ENCODE results near the gene VHLL. TPM values are rescaled to one million over a fixed set of nuclear protein-coding genes. Genes with fewer than 3 reads are reported as not detected.

The VHLL gene
- total and polyA plus RNA-seq, 5 donors from 2014 or later, result not detected

GRCh38 chr1:156289857-156290256 lies 9.2 kb downstream of the VHLL start:
- no peak for ATAC-seq (ENCODE audit: low read depth in 2 of 2)
- peaks cover 7% of the 10 kb centered on the region for H3K4me1 ChIP-seq (ENCODE audit: control insufficient read depth, insufficient read depth, low read length, poor library complexity, severe bottlenecking)
- no peak for DNase-seq
- Mint-ChIP-seq H3K27ac (no peak overlapping the region), H3K9me3 (no peaks in the 10 kb centered on the region), H3K27me3 (no peaks in the 10 kb centered on the region), H3K4me1 (peaks cover 3 to 22% (median 8%) of the 10 kb centered on the region in 4 donors), H3K4me3 (peak overlapping the region in 2 of 4 donors; percentile 54 to 81), H3K36me3 (peaks cover 14% of the 10 kb centered on the region)
- no peaks in the 10 kb centered on the region for H3K9me3 ChIP-seq (ENCODE audit: control insufficient read depth in 2 of 2, low read length in 2 of 2)
- H3K27me3 ChIP-seq (ENCODE audit: control insufficient read depth, insufficient read depth, low read length), result no peaks in the 10 kb centered on the region
- H3K36me3 ChIP-seq (ENCODE audit: control insufficient read depth, insufficient read depth, low read length), result peaks cover 12% of the 10 kb centered on the region
- no peak overlapping the region for H3K27ac ChIP-seq (ENCODE audit: insufficient read depth, low read length, poor library complexity, severe bottlenecking)
- H3K4me3 ChIP-seq (ENCODE audit: low read depth, low read length), result no peak overlapping the region

- Mint-ChIP-seq H3K4me3 (peak overlapping the region in 2 of 4 donors; percentile 24 to 47), H3K27ac (peak overlapping the region in 1 of 3 donors; percentile 15)
Observed at GRCh38 chr1:156286061-156286460, 13.0 kb downstream of the VHLL start.

GRCh38 chr1:156285437-156285836 lies 13.7 kb downstream of the VHLL start:
- Histone ChIP-seq H3K4me3 (ENCODE audit: low read depth, low read length) (no peak overlapping the region), H3K27ac (ENCODE audit: insufficient read depth, low read length, poor library complexity, severe bottlenecking) (no peak overlapping the region), H3K27me3 (ENCODE audit: control insufficient read depth, insufficient read depth, low read length) (no peaks in the 10 kb centered on the region), H3K36me3 (ENCODE audit: control insufficient read depth, insufficient read depth, low read length) (peaks cover 10% of the 10 kb centered on the region), H3K9me3 (ENCODE audit: control insufficient read depth in 2 of 2, low read length in 2 of 2) (no peaks in the 10 kb centered on the region), H3K4me1 (ENCODE audit: control insufficient read depth, insufficient read depth, low read length, poor library complexity, severe bottlenecking) (peaks cover 28% of the 10 kb centered on the region)
- no peak for DNase-seq
- Mint-ChIP-seq H3K27me3 (no peaks in the 10 kb centered on the region), H3K4me3 (peak overlapping the region in 1 of 4 donors; percentile 32), H3K36me3 (peaks cover 5% of the 10 kb centered on the region), H3K4me1 (peaks cover 20 to 39% (median 24%) of the 10 kb centered on the region in 4 donors), H3K9me3 (no peaks in the 10 kb centered on the region), H3K27ac (no peak overlapping the region)
- ATAC-seq (ENCODE audit: low read depth in 2 of 2), result no peak

More at GRCh38 chr1:156286061-156286460, 13.0 kb downstream of the VHLL start:
- H3K27me3 ChIP-seq (ENCODE audit: control insufficient read depth, insufficient read depth, low read length), result no peaks in the 10 kb centered on the region
- peaks cover 12% of the 10 kb centered on the region for H3K36me3 ChIP-seq (ENCODE audit: control insufficient read depth, insufficient read depth, low read length)
- no peak overlapping the region for H3K4me3 ChIP-seq (ENCODE audit: low read depth, low read length)
- DNase-seq (no peak), ATAC-seq (ENCODE audit: low read depth in 2 of 2) (no peak)
- no peaks in the 10 kb centered on the region for H3K9me3 ChIP-seq (ENCODE audit: control insufficient read depth in 2 of 2, low read length in 2 of 2)
- peaks cover 22% of the 10 kb centered on the region for H3K4me1 ChIP-seq (ENCODE audit: control insufficient read depth, insufficient read depth, low read length, poor library complexity, severe bottlenecking)
- Mint-ChIP-seq H3K36me3 (peaks cover 5% of the 10 kb centered on the region), H3K27me3 (no peaks in the 10 kb centered on the region), H3K4me1 (peaks cover 15 to 33% (median 19%) of the 10 kb centered on the region in 4 donors), H3K9me3 (no peaks in the 10 kb centered on the region)
- H3K27ac ChIP-seq (ENCODE audit: insufficient read depth, low read length, poor library complexity, severe bottlenecking), result no peak overlapping the region

- Histone ChIP-seq H3K9me3 (ENCODE audit: control insufficient read depth in 2 of 2, low read length in 2 of 2) (no peaks in the 10 kb centered on the region), H3K36me3 (ENCODE audit: control insufficient read depth, insufficient read depth, low read length) (peaks cover 11% of the 10 kb centered on the region), H3K4me1 (ENCODE audit: control insufficient read depth, insufficient read depth, low read length, poor library complexity, severe bottlenecking) (peaks cover 28% of the 10 kb centered on the region), H3K27ac (ENCODE audit: insufficient read depth, low read length, poor library complexity, severe bottlenecking) (no peak overlapping the region), H3K27me3 (ENCODE audit: control insufficient read depth, insufficient read depth, low read length) (no peaks in the 10 kb centered on the region), H3K4me3 (ENCODE audit: low read depth, low read length) (no peak overlapping the region)
- DNase-seq (no peak), ATAC-seq (ENCODE audit: low read depth in 2 of 2) (no peak)
- peak overlapping the region in 3 of 4 donors; percentile 32 to 99 (median 55) for H3K4me3 Mint-ChIP-seq
- peaks cover 21 to 45% (median 28%) of the 10 kb centered on the region in 4 donors for H3K4me1 Mint-ChIP-seq
- no peaks in the 10 kb centered on the region for H3K27me3 Mint-ChIP-seq
- H3K36me3 Mint-ChIP-seq, result peaks cover 1% of the 10 kb centered on the region
- H3K27ac Mint-ChIP-seq, result no peak overlapping the region
- H3K9me3 Mint-ChIP-seq, result no peaks in the 10 kb centered on the region
Observed at GRCh38 chr1:156284757-156285156, 14.3 kb downstream of the VHLL start.

- Histone ChIP-seq H3K36me3 (ENCODE audit: control insufficient read depth, insufficient read depth, low read length) (peaks cover 11% of the 10 kb centered on the region), H3K27ac (ENCODE audit: insufficient read depth, low read length, poor library complexity, severe bottlenecking) (peak within 1 kb of the TSS; percentile 90), H3K27me3 (ENCODE audit: control insufficient read depth, insufficient read depth, low read length) (no peaks in the 10 kb centered on the region), H3K9me3 (ENCODE audit: control insufficient read depth in 2 of 2, low read length in 2 of 2) (no peaks in the 10 kb centered on the region), H3K4me1 (ENCODE audit: control insufficient read depth, insufficient read depth, low read length, poor library complexity, severe bottlenecking) (peaks cover 28% of the 10 kb centered on the region), H3K4me3 (ENCODE audit: low read depth, low read length) (peak within 1 kb of the TSS; percentile 97)
- Mint-ChIP-seq H3K36me3 (no peaks in the 10 kb centered on the region), H3K4me1 (peaks cover 18 to 47% (median 29%) of the 10 kb centered on the region in 4 donors), H3K4me3 (peak within 1 kb of the TSS; percentile 93 to 99 (median 98)), H3K27ac (peak within 1 kb of the TSS; percentile 95 to 97 (median 96)), H3K27me3 (no peaks in the 10 kb centered on the region), H3K9me3 (no peaks in the 10 kb centered on the region)
- ATAC-seq (ENCODE audit: low read depth in 2 of 2) (no peak), DNase-seq (no peak)
Observed at GRCh38 chr1:156284112-156284511, 15.0 kb downstream of the VHLL start, which contains the start of gene TMEM79. Gene TMEM79 (plus strand): TSS chr1:156284325. CDS start chr1:156285227, 902 bp downstream.

- Mint-ChIP-seq H3K4me3 (peak overlapping the region; percentile 93 to 99 (median 98)), H3K27ac (peak overlapping the region in 2 of 3 donors; percentile 95 to 96), H3K4me1 (peaks cover 18 to 47% (median 30%) of the 10 kb centered on the region in 4 donors), H3K27me3 (no peaks in the 10 kb centered on the region), H3K9me3 (no peaks in the 10 kb centered on the region), H3K36me3 (no peaks in the 10 kb centered on the region)
- Histone ChIP-seq H3K36me3 (ENCODE audit: control insufficient read depth, insufficient read depth, low read length) (peaks cover 12% of the 10 kb centered on the region), H3K27ac (ENCODE audit: insufficient read depth, low read length, poor library complexity, severe bottlenecking) (no peak overlapping the region), H3K9me3 (ENCODE audit: control insufficient read depth in 2 of 2, low read length in 2 of 2) (no peaks in the 10 kb centered on the region), H3K27me3 (ENCODE audit: control insufficient read depth, insufficient read depth, low read length) (no peaks in the 10 kb centered on the region), H3K4me3 (ENCODE audit: low read depth, low read length) (peak overlapping the region; percentile 97), H3K4me1 (ENCODE audit: control insufficient read depth, insufficient read depth, low read length, poor library complexity, severe bottlenecking) (peaks cover 28% of the 10 kb centered on the region)
- DNase-seq (no peak), ATAC-seq (ENCODE audit: low read depth in 2 of 2) (no peak)
Observed at GRCh38 chr1:156283521-156283920, 15.6 kb downstream of the VHLL start.

- H3K4me1 ChIP-seq (ENCODE audit: control insufficient read depth, insufficient read depth, low read length, poor library complexity, severe bottlenecking), result peaks cover 28% of the 10 kb centered on the region
- H3K27me3 ChIP-seq (ENCODE audit: control insufficient read depth, insufficient read depth, low read length), result no peaks in the 10 kb centered on the region
- peak; percentile 95 to 99 (median 98) for DNase-seq
- ATAC-seq (ENCODE audit: low read depth in 2 of 2), result peak; percentile 95
- H3K9me3 Mint-ChIP-seq, result no peaks in the 10 kb centered on the region
- peak within 1 kb of the TSS; percentile 90 for H3K27ac ChIP-seq (ENCODE audit: insufficient read depth, low read length, poor library complexity, severe bottlenecking)
- H3K4me3 ChIP-seq (ENCODE audit: low read depth, low read length), result peak within 1 kb of the TSS; percentile 97
- H3K27me3 Mint-ChIP-seq, result no peaks in the 10 kb centered on the region
- peaks cover 20% of the 10 kb centered on the region for H3K36me3 ChIP-seq (ENCODE audit: control insufficient read depth, insufficient read depth, low read length)
- H3K4me1 Mint-ChIP-seq, result peaks cover 18 to 50% (median 30%) of the 10 kb centered on the region in 4 donors
- peak within 1 kb of the TSS; percentile 93 to 99 (median 98) for H3K4me3 Mint-ChIP-seq
- H3K27ac Mint-ChIP-seq, result peak within 1 kb of the TSS; percentile 95 to 97 (median 96)
- no peaks in the 10 kb centered on the region for H3K9me3 ChIP-seq (ENCODE audit: control insufficient read depth in 2 of 2, low read length in 2 of 2)
- peaks cover 7% of the 10 kb centered on the region for H3K36me3 Mint-ChIP-seq
Observed at GRCh38 chr1:156282479-156283222, 16.5 kb downstream of the VHLL start, which contains the start of gene SMG5. Gene SMG5 (minus strand): TSS chr1:156282825. CDS start chr1:156282680, 145 bp downstream.
